Hepatocyte (in vitro differentiated cells): Measurements from ENCODE around the gene FHOD3. TPM values are rescaled to one million over a fixed set of nuclear protein-coding genes. Genes with fewer than 3 reads are reported as not detected.
A peak's percentile ranks its signal among the peaks of the same experiment; 100 is the strongest.

Experiments used
- DNase-seq: peaks from one replicate; pipeline ENCODE4 v3.0.0-alpha.2; 2016; ENCODE audit warnings: low spot score
- H2AFZ ChIP-seq: fragments of 200-600 bp; sonication (generic); 2 replicates; pipeline ENCODE4 v1.6.0; 2016; ENCODE audit warnings: antibody characterized with exemption, mild to moderate bottlenecking
- H3K27ac ChIP-seq: fragments of 200-600 bp; sonication (generic); 2 replicates; pipeline ENCODE4 v1.5.1; 2016; ENCODE audit warnings: mild to moderate bottlenecking
- H3K27me3 ChIP-seq: fragments of 200-600 bp; sonication (generic); 2 replicates; pipeline ENCODE4 v1.6.1; 2016
- H3K36me3 ChIP-seq: fragments of 200-600 bp; sonication (generic); replicated peaks from 2 replicates; pipeline ENCODE4 v1.5.1; 2016; ENCODE audit warnings: low read depth; ENCODE audit not compliant: insufficient read depth
- H3K4me1 ChIP-seq: fragments of 200-600 bp; sonication (generic); 2 replicates; pipeline ENCODE4 v1.5.1; 2016; ENCODE audit warnings: mild to moderate bottlenecking, moderate library complexity; ENCODE audit not compliant: insufficient read depth
- H3K4me2 ChIP-seq: fragments of 200-600 bp; sonication (generic); 2 replicates; pipeline ENCODE4 v1.6.0; 2016
- H3K4me3 ChIP-seq: fragments of 200-600 bp; sonication (generic); 2 replicates; pipeline ENCODE4 v1.5.1; 2016; ENCODE audit warnings: mild to moderate bottlenecking
- H3K79me2 ChIP-seq: fragments of 200-600 bp; sonication (generic); 2 replicates; pipeline ENCODE4 v1.6.0; 2017; ENCODE audit warnings: mild to moderate bottlenecking
- H3K9me2 ChIP-seq: fragments of 200-600 bp; sonication (generic); replicated peaks from 2 replicates; pipeline ENCODE4 v1.6.0; 2017; ENCODE audit warnings: mild to moderate bottlenecking; ENCODE audit not compliant: insufficient read depth
- H3K9me3 ChIP-seq: fragments of 200-600 bp; sonication (generic); 2 replicates; pipeline ENCODE4 v1.5.1; 2016; ENCODE audit warnings: low read depth, mild to moderate bottlenecking
- H4K20me1 ChIP-seq: fragments of 200-600 bp; sonication (generic); 2 replicates; pipeline ENCODE4 v1.6.0; 2016; ENCODE audit warnings: mild to moderate bottlenecking; ENCODE audit not compliant: insufficient read depth, poor library complexity, severe bottlenecking
- EZH2 ChIP-seq: fragments of 200-600 bp; sonication (generic); IDR thresholded peaks from 2 replicates; pipeline ENCODE4 v1.6.1; 2016; ENCODE audit warnings: antibody characterized with exemption, mild to moderate bottlenecking, borderline replicate concordance
- EZH2phosphoT487 ChIP-seq: fragments of 200-600 bp; sonication (generic); IDR thresholded peaks from one replicate; pipeline ENCODE4 v1.6.1; 2018; ENCODE audit warnings: antibody characterized with exemption, mild to moderate bottlenecking, low read depth, moderate library complexity; ENCODE audit not compliant: unreplicated experiment, severe bottlenecking
- WGBS: methylation state at CpG from one replicate; pipeline ENCODE4 v1.1.6; 2016; ENCODE audit warnings: low lambda C conversion rate; ENCODE audit errors: missing lambda C conversion rate; 5-methylcytosine and 5-hydroxymethylcytosine counted together
- polyA plus RNA-seq: library from polyadenylated mRNA; unstranded; fragments of >200 nt; fragmentation: Nextera tagmentation; extraction: Ambion mirVana; gene quantifications from 2 replicates; pipeline ENCODE4 v1.2.1, GENCODE V29; 2016
- total RNA-seq: library from RNA; depleted of rRNA; stranded (reverse); fragments of >200 nt; gene quantifications from 2 replicates; pipeline ENCODE4 v1.2.3, GENCODE V29; 2014
- TF ChIP-seq, protein P1 (sequence below): fragments of 200-600 bp; sonication (generic); IDR thresholded peaks from 2 replicates; pipeline ENCODE4 v1.5.1; 2016; ENCODE audit warnings: antibody characterized with exemption, mild to moderate bottlenecking; ENCODE audit not compliant: poor library complexity

FHOD3 gene
- total and polyA plus RNA-seq, 2 experiments from 2014 or later: 1.7 to 2.7 TPM

DNA sequence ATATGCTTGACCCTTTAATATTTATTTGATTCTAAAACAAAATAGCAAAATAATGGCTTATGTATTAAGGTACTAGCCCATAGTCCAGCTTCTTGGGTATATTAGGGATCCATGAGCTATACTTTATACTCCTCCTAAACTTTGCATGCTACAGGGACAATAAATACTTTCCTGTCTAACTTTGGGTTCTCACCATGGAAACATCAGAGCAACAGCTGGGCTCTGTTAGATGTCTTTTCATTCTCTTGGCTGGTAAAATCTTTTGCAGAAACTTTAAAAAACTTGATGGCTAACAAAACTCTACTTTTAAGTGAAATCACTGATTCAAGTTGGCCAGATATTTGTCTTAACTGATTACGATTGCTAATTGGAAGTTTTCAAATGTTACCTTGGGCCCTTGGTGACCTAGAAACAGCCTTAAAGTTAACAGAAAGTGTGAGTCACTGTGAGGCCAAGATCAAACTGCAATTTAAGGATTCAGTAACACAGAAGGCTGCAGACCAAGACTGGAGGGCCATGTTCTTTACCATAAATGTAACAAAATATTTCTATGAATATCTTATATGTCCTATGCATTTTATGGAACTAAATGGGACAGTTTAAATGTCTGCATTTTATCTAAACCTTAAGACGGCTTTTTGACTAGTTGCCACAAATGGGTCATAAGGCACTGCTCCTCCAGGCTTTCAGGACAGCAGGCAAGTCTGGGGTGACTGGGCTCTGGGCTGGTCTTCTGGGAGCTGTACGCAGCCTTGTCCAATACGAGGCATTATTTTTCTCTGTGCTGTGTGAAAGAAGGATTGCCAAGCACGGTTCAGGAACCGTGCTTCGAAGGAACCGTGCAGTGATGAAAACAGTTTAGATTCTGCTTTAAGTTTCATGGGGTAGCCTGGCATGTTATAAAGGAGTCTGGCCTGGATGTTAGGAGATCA lies 342.8 kb downstream of the FHOD3 start:
- H3K9me3 ChIP-seq: no peaks in the 10 kb centered on the region
- 85% methylated on average over 8 of the region's 8 CpGs for WGBS
- no peak for DNase-seq

GRCh38 chr18:36643061-36643460 lies 345.5 kb downstream of the FHOD3 start:
- no peak for TF ChIP-seq EZH2phosphoT487
- no peak for TF ChIP-seq EZH2
- TF ChIP-seq, protein P1, sequence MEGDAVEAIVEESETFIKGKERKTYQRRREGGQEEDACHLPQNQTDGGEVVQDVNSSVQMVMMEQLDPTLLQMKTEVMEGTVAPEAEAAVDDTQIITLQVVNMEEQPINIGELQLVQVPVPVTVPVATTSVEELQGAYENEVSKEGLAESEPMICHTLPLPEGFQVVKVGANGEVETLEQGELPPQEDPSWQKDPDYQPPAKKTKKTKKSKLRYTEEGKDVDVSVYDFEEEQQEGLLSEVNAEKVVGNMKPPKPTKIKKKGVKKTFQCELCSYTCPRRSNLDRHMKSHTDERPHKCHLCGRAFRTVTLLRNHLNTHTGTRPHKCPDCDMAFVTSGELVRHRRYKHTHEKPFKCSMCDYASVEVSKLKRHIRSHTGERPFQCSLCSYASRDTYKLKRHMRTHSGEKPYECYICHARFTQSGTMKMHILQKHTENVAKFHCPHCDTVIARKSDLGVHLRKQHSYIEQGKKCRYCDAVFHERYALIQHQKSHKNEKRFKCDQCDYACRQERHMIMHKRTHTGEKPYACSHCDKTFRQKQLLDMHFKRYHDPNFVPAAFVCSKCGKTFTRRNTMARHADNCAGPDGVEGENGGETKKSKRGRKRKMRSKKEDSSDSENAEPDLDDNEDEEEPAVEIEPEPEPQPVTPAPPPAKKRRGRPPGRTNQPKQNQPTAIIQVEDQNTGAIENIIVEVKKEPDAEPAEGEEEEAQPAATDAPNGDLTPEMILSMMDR: no peak
- peaks cover 8% of the 10 kb centered on the region for H3K4me1 ChIP-seq
- H4K20me1 ChIP-seq: no peaks in the 10 kb centered on the region
- WGBS: 81% methylated on average over 3 of the region's 3 CpGs
- no peaks in the 10 kb centered on the region for H3K9me3 ChIP-seq
- H3K4me3 ChIP-seq: no peak overlapping the region
- no peak overlapping the region for H2AFZ ChIP-seq
- no peak overlapping the region for H3K27ac ChIP-seq
- no peaks in the 10 kb centered on the region for H3K9me2 ChIP-seq
- DNase-seq: no peak
- H3K4me2 ChIP-seq: no peak overlapping the region
- no peaks in the 10 kb centered on the region for H3K79me2 ChIP-seq
- H3K27me3 ChIP-seq: no peaks in the 10 kb centered on the region
- H3K36me3 ChIP-seq: no peaks in the 10 kb centered on the region

More for the DNA sequence above, 342.8 kb downstream of the FHOD3 start:
- no peaks in the 10 kb centered on the region for H3K79me2 ChIP-seq
- H2AFZ ChIP-seq: no peak overlapping the region
- H3K27ac ChIP-seq: peak overlapping the region; percentile 17
- no peak overlapping the region for H3K4me2 ChIP-seq
- H3K4me3 ChIP-seq: no peak overlapping the region
- TF ChIP-seq, protein P1: no peak
- TF ChIP-seq EZH2phosphoT487: no peak
- no peak for TF ChIP-seq EZH2
- no peaks in the 10 kb centered on the region for H3K36me3 ChIP-seq
- no peaks in the 10 kb centered on the region for H3K27me3 ChIP-seq
- H3K9me2 ChIP-seq: no peaks in the 10 kb centered on the region
- H3K4me1 ChIP-seq: peaks cover 8% of the 10 kb centered on the region
- no peaks in the 10 kb centered on the region for H4K20me1 ChIP-seq

- WGBS: 85% methylated on average over 3 of the region's 3 CpGs
- Histone ChIP-seq H3K27me3 (no peaks in the 10 kb centered on the region), H3K9me3 (no peaks in the 10 kb centered on the region), H3K4me2 (no peak overlapping the region), H3K4me3 (no peak overlapping the region), H3K4me1 (no peaks in the 10 kb centered on the region), H3K36me3 (no peaks in the 10 kb centered on the region), H2AFZ (no peak overlapping the region), H3K79me2 (no peaks in the 10 kb centered on the region), H3K27ac (no peak overlapping the region), H4K20me1 (no peaks in the 10 kb centered on the region), H3K9me2 (no peaks in the 10 kb centered on the region)
- DNase-seq: no peak
- TF ChIP-seq EZH2: no peak
- TF ChIP-seq, protein P1: no peak
- no peak for TF ChIP-seq EZH2phosphoT487
Observed at GRCh38 chr18:36648803-36649202, 351.3 kb downstream of the FHOD3 start.
